HG02981 (cell line): ENCODE measurements around the gene SORCS2.

Source experiments
- ATAC-seq: cut with Tn5 transposase; IDR thresholded peaks from one replicate; pipeline ENCODE4 v1.9.1; 2021; ENCODE audit warnings: mild to moderate bottlenecking, moderate library complexity; ENCODE audit not compliant: unreplicated experiment

Gene SORCS2

DNA sequence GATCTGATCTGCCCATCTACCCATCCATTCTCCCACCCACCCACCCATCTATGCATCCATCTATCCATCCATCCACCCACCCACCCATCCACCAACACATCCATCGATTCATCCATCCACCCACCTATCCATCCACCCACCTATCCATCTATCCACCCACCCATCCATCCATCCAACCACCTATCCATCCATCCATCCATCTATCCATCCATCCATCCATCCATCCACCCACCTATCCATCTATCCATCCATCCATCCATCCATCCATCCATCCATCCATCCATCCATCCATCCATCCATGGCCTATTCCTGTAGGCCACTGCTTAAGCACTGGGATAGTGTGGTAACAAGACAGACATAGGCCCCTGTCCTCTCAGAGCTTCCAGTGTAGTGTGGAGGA is 69.8 kb downstream of the SORCS2 start:
- no peak for ATAC-seq

DNA sequence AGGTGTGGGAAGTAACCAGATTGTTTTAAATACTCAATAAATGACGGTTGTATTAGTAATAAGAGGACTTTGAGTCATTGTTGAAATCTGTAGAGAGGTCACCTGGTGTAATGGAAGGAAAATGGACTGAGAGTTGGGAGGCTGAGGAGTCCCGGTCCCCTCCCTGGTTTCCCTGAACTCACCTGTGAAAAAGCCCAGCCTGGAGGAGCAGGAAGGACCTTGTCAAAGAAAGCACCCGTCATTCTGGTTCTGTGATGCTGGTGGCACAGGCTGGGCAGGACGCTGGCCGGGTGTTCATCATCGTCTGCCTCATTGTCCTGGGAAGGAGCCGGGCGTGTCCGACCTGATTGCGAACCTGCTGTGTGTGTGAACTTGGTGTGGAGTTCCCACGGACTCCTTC is 70.8 kb downstream of the SORCS2 start:
- ATAC-seq, result no peak

DNA sequence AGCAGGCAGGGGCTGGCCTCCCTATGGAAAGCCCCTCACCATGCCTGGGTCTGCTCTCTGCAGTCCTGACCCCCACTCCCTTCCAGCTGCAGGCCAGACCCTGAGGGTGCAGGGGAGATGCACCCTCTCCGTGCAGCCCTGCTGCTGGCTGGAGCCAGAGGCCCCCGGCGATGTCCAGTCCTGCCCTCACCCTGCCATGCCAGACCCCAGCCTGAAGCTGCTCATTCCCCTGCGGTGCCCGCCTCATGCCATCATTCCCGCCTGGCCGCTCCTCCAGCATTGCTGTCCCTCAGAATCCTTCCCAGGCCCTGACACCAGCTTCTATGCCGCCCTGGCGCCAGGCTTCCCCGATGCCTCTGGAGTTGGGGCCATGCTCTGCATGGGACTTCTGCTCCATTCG is 72.4 kb downstream of the SORCS2 start:
- ATAC-seq, result no peak

DNA sequence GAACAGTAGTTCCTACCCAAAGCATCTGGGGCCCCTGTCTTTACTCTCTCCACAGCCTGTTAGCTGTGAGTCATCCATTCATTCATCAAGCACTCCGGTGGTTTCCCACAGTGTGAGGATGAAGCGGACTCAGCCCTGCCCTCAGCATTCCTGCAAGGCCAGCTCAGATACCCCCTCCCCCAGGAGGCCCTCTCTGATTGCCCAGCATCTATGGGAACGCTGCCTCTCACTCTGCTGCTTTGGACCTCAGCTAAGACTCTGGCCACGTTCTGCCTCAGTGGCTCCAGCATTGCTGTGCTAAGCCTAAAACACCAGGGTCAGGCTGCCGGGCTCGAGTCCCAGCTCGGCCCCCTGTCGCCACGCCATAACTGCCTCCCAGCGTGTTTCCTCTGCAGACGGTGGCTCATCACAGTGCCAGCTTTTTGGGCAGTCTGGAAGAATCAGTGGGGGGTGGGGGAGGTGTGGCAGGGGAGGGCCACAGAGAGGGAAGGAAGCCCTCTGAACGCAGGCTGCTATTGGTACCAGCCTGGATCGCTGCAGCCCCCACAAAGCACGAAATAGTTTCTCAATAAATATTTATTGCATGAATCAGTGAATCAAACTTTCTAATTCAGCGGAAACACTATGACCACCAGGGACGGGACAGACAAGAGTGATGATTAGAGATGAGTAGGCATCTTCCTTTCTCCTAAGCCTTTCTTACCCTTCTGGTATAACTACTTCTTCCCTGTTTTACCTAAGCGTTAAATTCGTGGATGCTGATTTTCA is 74.4 kb downstream of the SORCS2 start:
- no peak for ATAC-seq

DNA sequence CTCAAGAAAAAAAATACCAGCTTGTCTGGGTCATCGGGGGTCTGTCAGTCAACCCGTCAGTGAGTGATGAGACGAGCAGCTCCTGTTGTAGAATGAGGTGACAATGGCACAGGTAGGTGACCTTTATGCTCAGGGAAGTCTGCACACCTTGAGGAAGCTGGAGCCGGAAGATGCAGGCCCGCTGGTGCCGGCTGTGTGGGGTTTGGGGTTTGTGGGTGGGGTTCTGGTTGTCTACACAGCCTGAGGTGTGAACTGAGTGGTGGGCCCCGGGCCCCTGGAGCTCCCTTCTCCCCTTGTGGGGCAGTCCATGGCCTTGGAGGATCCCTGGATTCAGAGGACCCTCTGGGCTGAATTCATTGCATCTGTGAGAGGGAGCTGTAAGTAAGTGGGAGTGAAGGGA is 75.5 kb downstream of the SORCS2 start:
- ATAC-seq, result no peak

DNA sequence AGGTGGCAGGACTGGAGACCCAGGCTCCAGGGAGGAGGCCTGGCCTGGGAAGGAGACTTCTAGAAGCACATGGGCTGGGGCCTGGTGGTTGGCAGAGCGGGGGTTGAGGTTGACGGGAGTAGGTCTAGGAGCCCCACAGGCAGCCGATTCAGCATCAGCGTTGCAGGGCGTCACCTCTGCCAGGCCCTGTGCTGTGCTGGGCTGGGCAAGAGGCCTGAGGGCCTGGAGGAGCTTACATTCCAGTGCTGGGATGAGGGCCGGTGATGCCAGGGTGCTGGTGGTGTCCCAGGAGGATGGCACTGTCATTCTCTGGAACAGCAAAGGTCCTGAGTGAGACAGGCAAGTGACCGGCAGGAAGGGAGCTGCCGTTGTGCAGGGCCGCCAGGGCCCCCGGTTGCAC is 76.6 kb downstream of the SORCS2 start:
- ATAC-seq, result no peak

DNA sequence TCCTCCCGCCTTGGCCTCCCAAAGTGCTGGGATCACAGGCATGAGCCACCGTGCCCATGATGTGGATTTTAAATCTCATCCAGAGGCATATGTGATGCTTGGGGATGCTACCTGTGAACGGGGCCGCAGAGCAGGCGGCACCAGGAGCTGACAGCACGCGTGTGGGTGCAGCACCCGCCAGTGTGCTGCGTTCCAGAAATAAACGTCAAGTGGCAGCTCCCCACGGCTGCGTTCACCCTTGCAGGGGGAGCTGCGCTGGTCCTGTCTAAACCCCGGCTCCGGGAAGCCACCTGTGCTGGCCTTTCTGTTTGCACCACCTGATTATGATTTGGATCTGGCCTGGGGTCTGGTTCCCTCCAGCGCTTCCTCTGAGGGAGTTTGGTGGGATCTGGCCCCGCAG is 77.8 kb downstream of the SORCS2 start:
- ATAC-seq, result no peak

DNA sequence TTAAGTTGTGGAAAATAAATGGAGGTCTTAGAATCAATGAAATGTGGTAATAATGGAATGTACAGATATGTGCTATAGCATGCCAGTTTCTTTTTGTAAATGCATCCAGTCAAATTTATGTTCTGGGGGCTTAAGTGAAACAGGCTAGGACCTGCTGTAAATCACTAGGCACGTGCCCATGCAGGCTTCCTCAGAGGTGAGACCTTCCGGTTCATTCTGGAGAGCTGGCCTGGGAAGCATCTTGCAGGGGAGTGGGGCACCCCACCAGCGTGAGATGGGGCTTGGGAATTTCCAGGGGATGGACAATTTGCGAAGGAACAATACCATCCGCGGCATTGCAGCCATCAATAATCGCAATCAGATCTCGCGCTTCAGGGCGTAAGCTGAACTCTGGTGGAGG is 80.1 kb downstream of the SORCS2 start:
- no peak for ATAC-seq

DNA sequence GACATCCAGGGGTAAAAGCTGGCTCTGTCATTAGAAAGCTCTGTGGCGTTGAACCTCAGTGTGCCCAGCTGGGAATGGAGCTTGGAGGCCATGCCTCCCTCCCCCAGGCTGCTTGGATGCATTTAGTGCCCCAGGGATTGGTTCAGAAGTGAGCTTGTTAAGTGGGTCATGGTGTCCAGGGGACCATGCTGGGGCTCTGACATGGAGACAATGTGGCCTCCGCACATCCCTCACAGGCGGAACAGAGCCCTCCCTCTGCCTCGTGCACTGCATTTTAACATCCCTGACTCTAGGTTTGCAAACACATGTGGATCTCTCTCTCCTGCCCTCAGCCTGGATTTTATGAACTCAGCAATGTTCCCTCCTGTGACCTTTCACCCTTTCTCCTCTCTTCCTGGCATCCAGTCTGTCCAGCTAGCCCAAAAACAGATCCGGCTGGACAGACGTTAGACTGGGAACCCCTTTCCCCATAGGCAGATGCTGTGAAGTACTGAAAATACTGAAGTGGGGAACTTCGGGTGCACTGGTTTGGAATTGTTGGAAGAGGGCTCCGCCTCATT is 81.5 kb downstream of the SORCS2 start:
- no peak for ATAC-seq

DNA sequence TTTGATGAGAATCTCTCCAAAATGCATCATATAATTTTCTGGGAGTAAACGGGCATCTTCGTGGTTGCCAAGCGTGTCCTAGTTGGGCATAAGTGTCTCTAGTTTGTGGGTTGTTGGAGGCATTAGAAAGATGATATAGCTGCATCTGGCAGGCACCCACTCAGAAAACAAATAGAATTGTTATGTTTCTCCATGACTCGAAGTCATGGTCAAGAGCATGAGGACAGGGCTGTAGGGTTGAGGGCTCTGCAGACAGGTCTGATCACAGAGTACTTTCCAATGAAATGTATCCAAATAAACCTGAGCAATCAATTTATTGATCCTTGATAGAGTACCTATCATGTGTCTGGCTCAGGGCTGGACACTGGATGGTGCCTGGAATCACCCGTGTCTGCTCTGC is 82.7 kb downstream of the SORCS2 start:
- ATAC-seq, result no peak

DNA sequence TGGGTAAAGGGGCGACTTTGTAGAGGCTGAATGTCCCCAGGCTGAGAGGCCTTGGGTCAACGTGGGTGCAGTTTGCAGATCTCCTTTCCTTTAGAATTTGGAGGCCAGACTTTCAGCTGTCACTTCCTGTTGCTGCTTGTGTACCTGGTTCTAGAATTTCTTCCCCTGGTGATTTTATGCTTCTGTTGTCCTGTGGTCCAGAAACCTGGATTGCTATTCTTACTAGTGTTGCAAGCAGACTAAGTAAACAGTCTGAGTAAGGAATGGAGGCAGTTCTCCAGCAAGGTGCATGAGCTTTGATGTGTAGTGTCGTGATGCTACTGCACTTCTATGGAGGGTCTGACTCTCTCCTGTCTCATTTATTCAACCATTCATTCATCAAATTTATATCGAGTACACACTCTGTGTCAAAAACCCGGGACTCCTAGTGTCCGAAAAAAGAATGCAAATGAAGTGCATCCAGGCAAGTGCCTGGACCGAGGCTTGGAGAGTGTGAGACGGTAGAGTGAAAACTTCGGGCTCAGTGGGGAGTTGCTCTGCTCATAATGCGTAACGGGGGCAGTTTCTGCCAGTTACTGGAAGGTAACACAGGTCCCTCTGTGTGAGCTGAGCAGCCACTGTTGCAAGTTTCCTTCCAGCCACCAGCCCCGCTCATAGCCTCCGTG is 83.3 kb downstream of the SORCS2 start:
- ATAC-seq, result no peak

DNA sequence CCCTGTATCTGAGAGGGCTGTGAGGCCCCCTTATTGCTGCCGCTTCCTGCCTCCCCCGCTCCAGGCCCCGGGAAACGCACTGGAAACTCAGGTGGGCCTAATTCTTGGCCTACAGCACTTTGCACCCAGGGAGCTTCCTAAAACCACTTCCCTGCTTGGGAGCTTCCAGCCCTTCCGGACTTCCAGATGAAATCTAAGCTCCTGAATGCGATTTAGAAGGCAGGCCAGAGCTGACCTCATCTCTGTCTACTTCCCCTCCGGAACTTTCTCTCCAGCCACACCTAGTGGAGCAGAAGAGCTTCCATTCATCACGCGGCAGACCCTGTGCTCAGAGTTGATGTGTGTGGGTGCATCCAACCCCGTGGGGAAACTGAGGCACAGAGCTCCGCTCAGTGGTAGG is 84.2 kb downstream of the SORCS2 start:
- ATAC-seq, result no peak

DNA sequence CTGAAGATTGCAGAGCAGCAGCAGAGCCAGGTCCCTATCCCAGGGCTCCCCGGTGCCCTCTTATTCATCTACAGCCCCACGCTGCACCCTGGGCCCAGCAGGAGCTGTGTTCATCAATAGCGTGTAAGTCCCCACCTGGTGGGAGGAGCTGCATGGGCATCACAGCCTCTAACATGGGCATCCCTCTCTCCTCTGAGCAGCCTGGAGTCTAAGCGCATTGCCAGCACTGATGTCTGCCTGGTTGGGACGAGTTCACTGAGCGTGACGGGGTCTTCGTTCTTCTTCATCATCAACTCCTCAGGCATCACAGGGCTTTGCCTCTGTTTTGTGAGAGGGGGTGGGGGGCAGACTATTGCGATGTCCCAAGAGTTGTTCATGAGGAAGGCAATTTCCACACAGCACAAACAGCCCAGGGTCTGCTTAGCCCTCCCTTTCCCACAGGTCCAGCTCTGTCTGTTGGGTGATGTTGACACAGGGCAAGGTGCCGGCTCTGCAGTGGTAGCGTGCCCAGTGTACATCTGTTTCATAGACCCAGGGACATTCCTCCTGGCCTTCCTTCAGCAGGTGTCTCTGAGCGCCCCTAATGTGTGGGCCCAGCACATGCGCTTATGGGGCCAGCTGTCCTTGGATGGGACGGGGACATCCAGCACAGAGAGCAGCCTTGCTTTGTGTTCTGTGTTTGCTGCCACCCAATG is 85.9 kb downstream of the SORCS2 start:
- no peak for ATAC-seq

DNA sequence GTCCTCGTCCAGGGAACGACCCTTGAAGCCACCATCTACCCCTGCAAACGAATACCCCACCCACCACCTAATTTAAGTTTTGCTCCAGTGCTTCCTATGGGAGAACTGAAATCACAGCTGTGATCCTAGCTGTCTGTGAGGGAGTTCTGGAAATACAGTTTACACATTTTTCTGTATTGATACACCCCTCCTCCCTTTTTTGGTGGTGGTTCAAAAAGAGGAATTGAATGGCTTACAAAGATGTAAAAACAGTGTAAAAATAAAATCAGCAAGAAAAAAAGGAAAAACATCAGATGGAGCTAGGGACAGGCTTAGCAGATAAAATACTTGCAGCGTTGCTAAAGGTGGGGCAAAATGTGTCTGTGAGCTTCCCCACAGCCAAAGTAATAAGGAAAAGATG is 86.6 kb downstream of the SORCS2 start:
- no peak for ATAC-seq

DNA sequence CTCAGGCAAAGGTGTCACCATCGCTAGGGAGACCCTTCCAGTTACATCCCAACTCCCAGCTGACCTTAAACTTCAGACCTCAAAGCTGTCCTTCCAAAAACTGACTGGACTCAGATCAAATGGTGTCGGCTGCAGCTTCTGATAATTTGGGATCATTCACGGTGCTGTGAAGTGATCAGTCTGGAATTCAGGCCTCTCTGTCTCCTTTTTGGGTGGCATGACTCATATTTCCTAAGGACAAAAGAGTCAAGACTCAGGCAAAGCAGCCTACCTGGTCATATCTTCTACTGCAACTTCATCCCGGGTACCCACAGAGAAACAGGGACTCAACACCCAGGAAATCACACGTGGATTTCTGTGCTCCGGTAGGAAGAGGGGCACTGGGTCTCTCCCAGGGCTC is 87.6 kb downstream of the SORCS2 start:
- ATAC-seq, result no peak

DNA sequence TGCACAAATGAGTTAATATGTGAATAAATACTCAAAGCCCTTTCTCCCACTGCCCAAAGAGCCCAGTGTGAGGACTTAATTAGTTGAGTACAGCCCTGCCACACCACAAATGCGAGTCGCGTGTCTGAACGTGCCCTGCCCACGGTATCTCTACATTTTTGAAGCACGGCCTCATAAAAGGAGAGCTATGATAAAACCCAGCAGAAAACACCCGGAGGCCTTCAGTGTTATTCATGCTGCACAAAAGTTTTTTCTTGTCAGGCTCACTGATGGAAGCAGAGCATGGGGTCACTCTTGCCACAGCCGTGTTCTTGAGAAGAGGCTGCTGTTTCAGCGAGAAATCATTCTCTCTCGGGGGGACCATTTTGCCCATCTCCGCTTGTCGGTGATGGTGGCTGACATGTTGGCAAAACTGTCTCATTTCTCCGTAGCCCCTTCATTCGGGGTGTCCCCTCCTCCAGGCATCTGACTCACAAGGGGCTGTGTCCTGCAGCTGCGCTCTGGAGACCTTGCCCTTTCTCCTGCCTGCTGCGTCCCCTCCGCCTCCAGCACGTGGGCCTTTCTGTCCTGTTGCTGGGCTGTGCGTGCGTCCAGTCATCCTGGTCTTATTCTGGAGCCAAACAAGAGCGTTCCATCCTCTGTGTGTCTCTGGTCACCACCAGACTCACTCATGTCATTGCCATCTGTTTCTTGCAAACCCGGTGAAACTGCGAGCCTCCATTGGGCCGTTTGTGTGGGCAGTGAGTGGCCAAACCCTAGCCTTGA is 88.8 kb downstream of the SORCS2 start:
- ATAC-seq, result no peak

DNA sequence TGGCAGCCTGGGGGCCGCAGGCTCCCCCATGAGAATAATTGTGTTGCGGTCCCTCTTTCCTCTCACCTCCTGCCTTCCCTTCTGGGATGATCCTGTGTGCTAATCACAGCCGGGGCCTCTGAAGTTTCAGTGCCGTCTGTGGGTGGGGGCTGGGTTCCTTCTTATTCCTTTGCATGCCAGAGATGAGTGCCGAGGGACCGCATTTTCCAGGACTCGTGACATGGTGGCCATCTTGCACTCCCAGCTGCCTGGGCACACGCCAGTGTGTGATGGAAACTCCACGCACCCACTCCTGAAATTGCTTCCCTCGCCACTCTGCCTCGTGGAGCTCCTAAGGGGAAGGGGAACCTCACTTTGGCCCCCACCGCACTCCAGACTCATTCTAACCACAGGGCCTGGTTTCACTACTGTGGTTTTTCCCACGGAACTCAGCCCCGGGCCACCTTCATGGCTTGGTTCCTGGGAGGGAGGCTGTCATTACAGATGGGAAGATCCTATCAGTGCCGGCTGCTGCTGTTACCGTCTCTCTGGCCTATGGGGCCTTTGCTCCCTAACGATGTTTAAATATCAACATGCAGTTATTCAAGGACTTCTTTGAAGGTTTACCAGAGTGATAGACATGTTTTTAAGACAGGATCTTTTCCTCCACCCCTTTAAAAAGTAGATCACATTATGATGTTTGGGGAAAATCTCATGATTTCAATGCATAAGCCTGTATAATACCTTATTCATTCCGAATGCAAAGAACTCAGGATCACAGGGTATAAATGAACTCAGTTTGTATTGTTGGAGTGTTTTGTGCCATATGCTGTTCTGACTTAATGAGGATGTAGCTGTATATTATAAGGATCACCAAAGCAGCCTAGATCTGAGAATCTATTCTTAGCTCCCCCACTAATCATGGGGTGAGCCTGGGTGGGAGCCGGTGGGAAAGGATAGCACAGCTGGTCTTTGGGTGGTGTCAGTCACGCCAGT is 89.6 kb downstream of the SORCS2 start:
- no peak for ATAC-seq

DNA sequence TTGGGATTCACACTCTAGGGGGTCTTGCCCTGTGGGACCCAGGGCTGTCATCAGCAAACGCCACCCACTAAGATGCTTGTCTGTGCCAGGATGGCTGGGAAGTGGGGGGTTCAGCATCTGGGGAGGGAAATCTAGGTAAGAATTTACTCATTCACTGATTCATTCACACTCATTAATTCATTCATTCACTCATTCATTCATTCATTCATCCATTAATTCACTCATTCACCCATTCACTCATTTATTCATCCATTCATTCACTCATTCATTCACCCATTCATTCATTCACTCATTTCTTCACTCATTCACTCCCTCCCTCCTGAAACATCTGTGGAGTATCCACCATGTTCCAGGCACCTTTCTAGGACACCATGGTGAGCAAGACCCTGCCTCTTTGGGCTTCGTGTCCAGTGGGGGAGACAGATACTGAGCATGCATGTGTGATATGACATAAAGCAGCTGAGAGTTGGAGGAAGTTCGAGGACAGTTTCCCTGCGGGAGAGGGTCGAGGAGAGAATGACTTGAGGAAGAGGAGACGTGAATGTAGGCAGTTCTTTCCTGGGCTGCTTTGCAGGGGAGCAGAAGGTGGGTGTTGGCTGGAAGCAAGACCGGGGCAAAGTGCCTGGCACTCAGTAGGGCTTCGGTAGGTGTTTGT is 90.6 kb downstream of the SORCS2 start:
- no peak for ATAC-seq
